GM18951 (cell line): ENCODE results near the gene GNAT2.
"Not testable (repeated sequence)": the region's sequence is repeated elsewhere in the genome, so short reads cannot be mapped to it uniquely, and the experiment has no call there.

ENCODE experiments used
- POLR2A ChIP-seq: IDR thresholded peaks from 4 replicates; pipeline ENCODE4 v1.6.1; 2011; ENCODE audit warnings: mild to moderate bottlenecking; ENCODE audit not compliant: insufficient read length, insufficient read depth; ENCODE audit errors: extremely low read depth
- in situ Hi-C: fragments of 300-500 bp; cut with MboI; formaldehyde crosslinking; loops from one replicate; pipeline ENCODE4 v1.12.0; 2022; ENCODE audit warnings: low sequenced_read_pairs, mixed read lengths, inconsistent platforms; ENCODE audit not compliant: unreplicated experiment

Gene GNAT2

DNA sequence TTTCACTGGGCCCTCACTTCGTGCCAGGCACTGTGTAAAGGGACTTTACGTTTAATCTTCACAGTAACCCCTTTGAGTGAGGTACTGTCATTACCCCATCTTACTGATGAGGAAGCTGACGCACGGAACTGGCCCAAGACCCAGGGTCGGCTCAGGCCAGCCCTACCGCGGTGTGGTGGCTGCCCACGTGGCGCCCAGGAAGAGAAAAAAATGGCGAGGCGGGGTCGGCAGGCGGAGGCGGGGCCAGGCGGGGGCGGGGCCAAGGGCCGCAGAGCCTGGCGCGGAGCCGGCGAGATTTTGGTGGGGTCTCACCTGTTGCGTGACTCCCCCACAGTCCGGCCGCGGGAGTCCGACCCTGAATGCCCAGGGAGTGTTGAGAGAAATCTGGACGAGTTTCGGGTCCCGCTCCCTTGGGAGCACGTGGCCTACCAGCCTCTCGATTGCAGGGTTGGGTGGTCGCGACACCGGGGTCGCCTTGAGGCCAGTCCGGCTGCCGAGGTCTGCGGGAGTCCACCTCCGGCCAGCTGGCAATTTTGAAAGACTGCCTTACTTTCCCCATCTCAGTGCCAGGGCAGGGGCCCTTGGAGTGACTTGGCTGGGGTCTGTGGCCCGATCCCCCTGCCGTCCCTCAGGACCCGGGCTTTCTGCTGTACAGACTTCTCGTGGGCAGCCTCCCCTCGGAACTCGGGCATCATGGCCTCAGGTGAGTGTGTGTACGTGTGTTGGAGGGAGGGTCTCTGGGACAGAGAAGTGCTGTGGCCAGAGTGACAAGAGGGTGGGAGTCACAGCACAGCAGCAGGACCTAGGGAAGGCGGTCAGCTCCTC is at the start of gene GNAT2, which contains the start of gene AMPD2:
TSS of gene GNAT2 (minus strand) at position 41 of the 825 bp plus-strand sequence. CDS start 6,746 bp downstream, outside the sequence.
TSS of gene AMPD2 (plus strand) at position 262 of the 825 bp plus-strand sequence. CDS start 1,339 bp downstream, outside the sequence.
- TF ChIP-seq POLR2A: peak; percentile 76

DNA sequence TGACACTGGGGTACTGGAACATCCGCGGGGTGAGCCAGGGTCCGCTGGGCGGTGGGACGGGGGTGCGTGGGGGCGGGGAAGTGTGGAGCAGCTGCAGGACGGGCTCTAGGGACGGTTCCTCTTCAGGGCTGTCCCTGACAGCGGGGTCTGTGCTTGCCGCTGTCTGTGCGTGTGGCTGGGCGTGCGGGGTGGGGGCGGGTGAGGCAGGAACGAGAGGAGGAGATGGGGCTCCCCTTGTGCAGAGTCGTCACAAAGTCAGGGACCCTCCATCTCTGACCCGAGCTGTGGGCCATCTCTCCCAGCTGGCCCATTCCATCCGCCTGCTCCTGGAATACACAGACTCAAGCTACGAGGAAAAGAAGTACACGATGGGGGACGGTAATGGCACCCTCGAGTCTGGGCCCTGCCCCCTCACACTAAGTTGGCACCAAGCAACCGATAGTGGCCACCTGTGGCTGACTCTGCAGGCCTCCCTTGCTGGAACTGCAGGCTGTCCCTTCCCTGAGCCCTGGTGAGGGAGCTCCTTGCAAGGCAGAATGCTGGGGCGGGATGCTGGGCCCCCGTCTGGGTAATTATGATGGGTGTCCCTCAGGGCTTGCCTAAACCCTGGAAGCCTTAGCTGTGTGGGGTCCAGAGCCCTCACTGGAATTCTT is 48.8 kb upstream of the GNAT2 start:
- in situ Hi-C loops: no loop called here
- no peak for TF ChIP-seq POLR2A

More for the DNA sequence above, at the start of gene GNAT2, which contains the start of gene AMPD2:
- in situ Hi-C loops: no loop called here

DNA sequence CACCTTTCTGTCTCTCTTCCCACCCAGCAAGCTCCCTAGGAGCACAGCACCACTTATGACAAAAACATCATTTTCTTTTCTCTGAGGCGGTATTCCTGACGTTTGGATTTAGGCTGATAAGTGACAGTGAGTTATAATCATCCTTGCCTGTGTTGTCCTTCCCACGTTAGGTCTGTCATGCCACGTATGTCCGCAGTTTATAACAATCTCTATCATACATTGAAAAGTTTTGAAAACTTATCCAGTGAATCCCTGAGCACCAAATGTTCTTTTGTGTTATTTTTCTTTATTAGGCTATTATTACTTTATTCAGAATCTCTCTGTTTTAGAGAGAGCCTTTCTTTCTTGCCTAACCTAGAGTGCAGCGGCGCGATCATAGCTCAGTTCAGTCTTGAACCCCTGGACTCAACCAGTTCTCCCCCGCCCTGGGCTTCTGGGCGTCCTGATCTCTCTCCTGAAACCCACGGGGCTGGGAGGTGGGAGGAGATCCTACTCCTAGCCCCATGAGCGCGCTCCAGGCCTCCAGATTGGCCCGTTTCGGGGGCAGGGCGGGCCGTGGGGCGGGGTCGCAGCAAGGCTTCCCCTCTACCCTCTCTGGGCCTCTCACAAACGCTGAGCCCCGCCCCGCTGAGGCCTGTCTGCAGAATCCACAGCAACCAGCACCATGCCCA is 48.2 kb upstream of the GNAT2 start, which contains the start of gene GSTM2:
TSS of gene GSTM2 (plus strand) at position 606 of the 671 bp plus-strand sequence. CDS start at position 665, 59 bp downstream.
- peak; percentile 15 for TF ChIP-seq POLR2A
- in situ Hi-C loops: no loop called here

DNA sequence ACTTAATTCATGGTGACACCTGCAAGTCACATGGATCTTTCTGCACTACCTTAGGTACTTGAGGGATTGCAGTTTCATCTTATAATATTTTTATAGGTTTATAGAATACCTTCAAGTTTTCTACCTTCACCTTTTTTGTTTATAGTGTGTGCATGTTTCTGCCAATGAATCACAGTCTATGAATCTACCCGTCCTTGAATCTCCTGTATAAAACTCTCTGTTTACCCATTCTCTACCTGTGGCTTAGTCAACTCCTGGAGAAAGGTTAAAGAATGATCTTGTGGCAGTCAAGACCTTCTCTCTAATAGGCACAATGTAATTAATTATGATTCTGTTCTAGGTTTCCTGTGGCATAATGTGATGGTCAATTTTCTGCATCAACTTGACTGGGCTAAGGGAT is 45.3 kb upstream of the GNAT2 start:
- TF ChIP-seq POLR2A: no peak
- in situ Hi-C loops: no loop called here

DNA sequence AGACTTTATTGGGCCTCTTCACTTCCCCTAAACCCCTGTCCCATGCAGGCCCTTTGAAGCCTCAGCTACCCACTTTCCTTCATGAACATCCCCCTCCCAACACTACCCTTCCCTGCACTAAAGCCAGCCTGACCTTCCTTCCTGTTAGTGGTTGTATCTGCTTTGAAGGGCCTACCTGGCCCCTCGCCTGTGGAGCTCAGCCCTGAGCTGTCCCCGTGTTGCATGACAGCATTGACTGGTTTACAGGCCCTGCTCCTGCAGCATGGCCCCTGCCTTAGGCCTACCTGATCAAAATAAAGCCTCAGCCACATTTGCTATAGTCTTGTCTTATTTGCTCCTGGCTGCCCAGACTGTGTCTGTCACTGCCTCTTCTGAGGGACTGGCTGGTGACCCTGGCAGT is 42.0 kb upstream of the GNAT2 start:
- in situ Hi-C loops: no loop called here
- TF ChIP-seq POLR2A: no peak

DNA sequence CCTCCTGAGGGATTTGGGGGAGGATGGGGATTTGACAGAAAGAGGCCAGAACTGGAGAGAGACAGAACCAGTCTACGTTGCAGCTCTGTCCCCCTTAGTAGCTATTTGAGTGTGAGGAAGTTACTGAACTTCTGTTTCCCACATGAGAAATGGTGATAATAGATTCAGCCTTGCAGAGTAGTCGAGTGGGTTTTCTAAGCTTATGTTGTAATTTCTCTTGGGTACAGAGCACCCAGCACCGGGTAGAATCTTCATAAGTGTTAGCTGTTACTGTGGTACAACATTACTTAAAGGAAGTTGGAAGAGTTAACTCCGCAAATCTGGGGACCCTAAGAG is 41.2 kb upstream of the GNAT2 start:
- in situ Hi-C loops: not testable (repeated sequence)

DNA sequence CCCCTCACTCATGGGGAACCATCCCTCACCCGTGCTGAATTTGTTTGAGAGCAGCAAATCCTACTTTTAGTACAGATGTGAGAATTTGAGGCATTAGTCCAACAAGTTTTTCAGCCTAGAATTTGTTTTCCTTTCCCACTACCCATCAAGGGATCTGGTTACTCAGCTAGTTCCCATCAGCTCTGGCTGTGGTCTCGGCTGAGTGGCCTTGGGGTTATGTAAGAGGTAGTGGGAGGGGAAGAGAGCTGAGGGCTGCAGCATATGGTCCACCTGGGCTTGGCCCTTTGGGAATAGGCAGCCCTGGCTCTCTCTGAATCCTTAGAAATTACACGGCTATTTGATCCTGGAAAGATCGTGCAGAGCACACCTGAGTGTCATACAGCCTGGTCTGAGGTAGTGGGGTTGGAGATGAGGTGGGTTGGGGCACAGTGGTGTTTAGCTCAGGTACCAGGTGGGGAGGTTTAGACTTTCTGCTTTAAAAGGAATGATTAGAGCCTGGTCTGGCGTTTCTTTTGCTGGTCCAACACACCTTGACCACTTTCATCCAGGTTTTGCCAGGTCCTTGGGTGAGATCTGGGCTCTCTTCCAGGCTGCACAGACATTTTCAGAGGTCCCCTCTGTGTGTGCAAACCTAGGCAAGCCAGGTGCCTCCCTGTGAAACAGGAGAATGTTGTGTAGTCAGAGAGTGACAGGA is 40.7 kb upstream of the GNAT2 start:
- in situ Hi-C loops: loop anchor here (10.0 kb wide), 1 partner anchor 325 kb away; the partner anchor contains the start of gene AHCYL1
- no peak for TF ChIP-seq POLR2A

DNA sequence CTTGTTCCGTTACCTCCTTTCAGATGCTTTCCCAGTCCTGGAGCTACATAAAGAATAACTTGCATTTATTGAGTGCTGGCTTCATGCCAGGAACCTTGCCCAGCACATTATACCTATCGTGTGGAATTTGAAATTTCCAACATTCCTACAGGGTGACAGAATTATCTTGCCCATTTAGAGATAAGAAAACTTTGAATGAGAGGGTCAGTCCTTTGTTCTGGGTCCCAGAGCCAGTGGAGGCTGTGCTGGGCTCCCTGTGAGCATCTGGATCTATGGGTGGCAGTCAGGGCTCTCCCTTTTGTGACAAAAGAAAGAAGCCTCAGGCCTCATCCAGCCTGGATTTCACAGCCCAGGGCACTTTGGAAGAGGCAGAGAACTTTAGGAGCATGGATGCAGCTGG is 39.7 kb upstream of the GNAT2 start:
- in situ Hi-C loops: loop anchor here (10.0 kb wide), 1 partner anchor 326 kb away; the partner anchor contains the start of gene AHCYL1
- no peak for TF ChIP-seq POLR2A

DNA sequence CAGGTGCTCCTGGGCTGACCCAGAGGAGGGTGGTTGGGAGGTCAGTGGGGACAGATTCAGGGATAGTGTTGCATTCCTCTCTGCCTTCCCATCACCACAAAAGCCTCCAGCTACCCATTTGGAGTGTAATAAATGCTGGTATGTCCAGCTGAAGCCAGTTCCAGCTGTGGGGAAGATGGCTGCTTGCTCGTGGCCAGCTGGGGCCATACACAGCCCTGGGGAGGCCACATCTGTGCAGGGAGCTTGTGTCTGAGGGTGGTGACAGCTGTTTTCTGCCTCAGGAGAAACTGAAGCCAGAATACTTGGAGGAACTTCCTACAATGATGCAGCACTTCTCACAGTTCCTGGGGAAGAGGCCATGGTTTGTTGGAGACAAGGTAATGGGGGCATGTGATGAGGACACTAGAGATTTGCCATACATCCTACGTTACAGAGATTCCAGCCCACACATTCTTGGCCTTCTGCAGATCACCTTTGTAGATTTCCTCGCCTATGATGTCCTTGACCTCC is 39.2 kb upstream of the GNAT2 start:
- TF ChIP-seq POLR2A: no peak
- in situ Hi-C loops: loop anchor here (10.0 kb wide), 1 partner anchor 326 kb away; the partner anchor contains the start of gene AHCYL1

DNA sequence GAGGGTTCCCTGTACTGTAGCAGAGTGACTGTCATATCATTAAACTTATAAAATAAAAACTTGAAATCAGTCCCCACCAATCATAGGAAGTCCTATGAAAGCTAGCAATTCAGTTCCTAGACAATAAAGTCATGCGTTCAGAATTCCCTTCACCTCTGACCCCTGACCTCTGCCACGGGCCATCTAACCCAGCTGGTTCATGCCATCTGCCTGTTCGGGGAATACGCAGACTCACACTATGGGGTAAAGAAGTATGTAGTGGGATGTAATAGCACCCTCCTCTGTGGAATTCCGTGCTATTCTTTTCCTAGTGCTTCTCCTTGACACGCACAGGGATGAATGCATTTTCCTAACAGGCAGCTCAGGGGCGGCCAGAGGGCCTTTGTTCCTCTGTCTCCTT is 38.6 kb upstream of the GNAT2 start:
- TF ChIP-seq POLR2A: no peak
- in situ Hi-C loops: loop anchor here (10.0 kb wide), 1 partner anchor 327 kb away; the partner anchor contains the start of gene AHCYL1

DNA sequence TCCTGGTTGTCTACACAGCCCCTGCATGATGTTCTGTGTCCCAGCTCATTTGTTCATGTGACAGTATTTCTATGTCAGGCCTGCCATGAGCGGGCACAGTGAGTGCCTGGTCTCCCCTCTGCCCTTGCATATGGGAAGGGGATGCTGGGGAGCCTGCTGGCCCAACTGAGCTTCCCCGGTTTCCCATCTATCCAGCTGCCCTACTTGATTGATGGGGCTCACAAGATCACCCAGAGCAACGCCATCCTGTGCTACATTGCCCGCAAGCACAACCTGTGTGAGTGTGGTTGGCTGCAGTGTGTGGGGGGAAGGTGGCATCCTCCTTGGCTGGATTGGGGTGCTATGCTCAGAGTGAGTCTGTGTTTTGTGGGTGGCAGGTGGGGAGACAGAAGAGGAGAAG is 38.0 kb upstream of the GNAT2 start:
- in situ Hi-C loops: loop anchor here (10.0 kb wide), 1 partner anchor 327 kb away; the partner anchor contains the start of gene AHCYL1
- no peak for TF ChIP-seq POLR2A
